Measurements from ENCODE around the gene AKAP13. TPM values are rescaled to one million over a fixed set of nuclear protein-coding genes. Genes with fewer than 3 reads are reported as not detected.

AKAP13 gene
- total RNA-seq, 2 experiments from 2014 or later: 83.2 to 85.2 TPM

DNA sequence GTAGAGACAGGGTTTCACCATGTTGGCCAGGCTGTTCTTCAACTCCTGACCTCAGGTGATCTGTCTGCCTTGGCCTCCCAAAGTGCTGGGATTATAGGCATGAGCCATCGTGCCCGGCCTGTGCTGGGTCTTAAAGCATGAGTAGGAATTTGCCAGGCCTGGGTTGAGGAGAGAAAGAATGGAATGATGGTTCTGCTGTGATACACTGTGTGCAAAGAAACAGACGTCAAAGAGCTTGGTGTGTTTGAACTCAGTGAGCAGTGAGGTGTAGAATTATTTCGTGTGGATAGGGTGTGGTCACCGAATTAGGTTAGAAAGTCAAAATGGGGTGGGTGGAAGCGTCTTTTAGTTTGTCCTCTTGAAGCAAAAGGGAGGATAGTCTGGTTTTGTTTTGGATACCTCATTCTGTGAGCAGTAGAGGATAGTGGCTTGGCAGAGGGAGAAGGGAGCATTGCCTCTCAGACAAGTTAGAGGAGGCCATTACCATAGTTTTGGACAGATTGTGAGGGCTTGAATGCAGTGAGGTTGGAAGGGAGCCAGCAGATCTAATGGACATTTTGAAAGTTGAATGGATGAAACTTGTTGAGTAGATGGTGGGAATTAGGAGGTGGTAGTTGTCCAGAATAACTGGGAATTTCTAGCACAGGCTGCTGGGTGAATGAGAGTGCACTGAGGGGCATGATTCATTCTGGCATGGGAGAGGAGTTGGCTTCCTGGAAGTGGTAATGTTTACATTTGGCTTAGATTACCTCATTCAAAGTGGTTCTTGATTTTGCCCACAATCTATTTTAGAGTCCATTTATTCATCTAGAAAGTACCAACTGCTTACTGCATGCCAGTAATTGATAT lies 27.2 kb downstream of the AKAP13 start:
- Mint-ChIP-seq H3K27ac (peak overlapping the region; percentile 98), H3K9me3 (peaks cover 10% of the 10 kb centered on the region), H3K27me3 (no peaks in the 10 kb centered on the region), H3K4me1 (peaks cover 83% of the 10 kb centered on the region), H3K4me3 (peak overlapping the region; percentile 42), H3K36me3 (peaks cover 25% of the 10 kb centered on the region)
- peak; percentile 45 for DNase-seq

GRCh38 chr15:85408270-85408746 lies 27.9 kb downstream of the AKAP13 start:
- Mint-ChIP-seq H3K27ac (peak overlapping the region; percentile 98), H3K27me3 (no peaks in the 10 kb centered on the region), H3K9me3 (peaks cover 10% of the 10 kb centered on the region), H3K4me3 (peak overlapping the region; percentile 18), H3K4me1 (peaks cover 84% of the 10 kb centered on the region), H3K36me3 (peaks cover 25% of the 10 kb centered on the region)
- peak; percentile 48 for DNase-seq

GRCh38 chr15:85412066-85412465 lies 31.7 kb downstream of the AKAP13 start:
- peaks cover 10% of the 10 kb centered on the region for H3K9me3 Mint-ChIP-seq
- no peak overlapping the region for H3K4me3 Mint-ChIP-seq
- no peaks in the 10 kb centered on the region for H3K27me3 Mint-ChIP-seq
- no peak for DNase-seq
- peak overlapping the region; percentile 79 for H3K27ac Mint-ChIP-seq
- H3K4me1 Mint-ChIP-seq: peaks cover 81% of the 10 kb centered on the region
- peaks cover 32% of the 10 kb centered on the region for H3K36me3 Mint-ChIP-seq

- H3K4me3 Mint-ChIP-seq: peak overlapping the region; percentile 42
- peaks cover 10% of the 10 kb centered on the region for H3K9me3 Mint-ChIP-seq
- H3K27me3 Mint-ChIP-seq: no peaks in the 10 kb centered on the region
- H3K36me3 Mint-ChIP-seq: peaks cover 37% of the 10 kb centered on the region
- peak; percentile 80 for DNase-seq
- peak overlapping the region; percentile 92 for H3K27ac Mint-ChIP-seq
- peaks cover 79% of the 10 kb centered on the region for H3K4me1 Mint-ChIP-seq
Measured at GRCh38 chr15:85412956-85413854, 32.8 kb downstream of the AKAP13 start.

DNA sequence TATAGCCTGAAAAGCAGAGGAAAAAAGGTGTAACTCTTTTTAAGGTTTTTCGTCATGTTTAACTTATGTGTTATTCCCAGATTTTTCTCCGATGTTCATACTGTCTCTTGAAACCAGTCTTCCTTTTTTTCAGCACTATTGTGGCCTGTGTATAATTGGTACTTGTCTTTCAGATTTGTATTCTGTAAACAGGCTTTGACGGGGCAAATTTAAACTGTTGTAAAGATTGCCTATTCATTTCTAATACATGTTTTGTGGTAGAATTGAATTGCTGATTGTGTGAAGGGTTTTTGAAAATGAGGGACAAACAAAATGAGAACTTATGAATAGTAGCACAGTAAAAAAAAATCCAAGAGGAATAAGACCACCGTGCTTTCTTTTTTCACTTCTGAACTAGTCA lies 33.6 kb downstream of the AKAP13 start:
- H3K4me3 Mint-ChIP-seq: peak overlapping the region; percentile 48
- H3K27ac Mint-ChIP-seq: peak overlapping the region; percentile 80
- no peaks in the 10 kb centered on the region for H3K27me3 Mint-ChIP-seq
- H3K4me1 Mint-ChIP-seq: peaks cover 77% of the 10 kb centered on the region
- H3K9me3 Mint-ChIP-seq: peaks cover 7% of the 10 kb centered on the region
- DNase-seq: no peak
- H3K36me3 Mint-ChIP-seq: peaks cover 36% of the 10 kb centered on the region

GRCh38 chr15:85414495-85414894 lies 34.1 kb downstream of the AKAP13 start:
- DNase-seq: no peak
- peaks cover 38% of the 10 kb centered on the region for H3K36me3 Mint-ChIP-seq
- H3K9me3 Mint-ChIP-seq: peaks cover 7% of the 10 kb centered on the region
- peak overlapping the region; percentile 48 for H3K4me3 Mint-ChIP-seq
- H3K27ac Mint-ChIP-seq: peak overlapping the region; percentile 80
- peaks cover 81% of the 10 kb centered on the region for H3K4me1 Mint-ChIP-seq
- no peaks in the 10 kb centered on the region for H3K27me3 Mint-ChIP-seq

DNA sequence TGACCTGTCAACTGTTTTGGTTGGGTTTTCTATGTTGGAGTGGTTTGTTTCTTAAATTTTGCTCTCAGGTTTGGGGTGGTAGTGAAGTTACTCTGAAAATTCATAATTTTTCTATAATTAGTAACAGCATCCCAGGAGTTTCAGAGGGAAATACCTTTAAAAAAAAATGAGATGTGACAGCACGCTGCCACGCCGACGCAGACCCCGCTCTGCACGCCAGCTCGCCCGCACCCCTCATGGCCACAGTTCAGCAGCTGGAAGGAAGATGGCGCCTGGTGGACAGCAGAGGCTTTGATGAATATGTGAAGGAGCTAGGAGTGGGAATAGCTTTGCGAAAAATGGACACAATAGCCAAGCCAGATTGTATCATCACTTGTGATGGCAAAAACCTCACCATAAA lies 34.6 kb downstream of the AKAP13 start:
- Mint-ChIP-seq H3K27me3 (no peaks in the 10 kb centered on the region), H3K27ac (peak overlapping the region; percentile 80), H3K36me3 (peaks cover 37% of the 10 kb centered on the region), H3K9me3 (peaks cover 7% of the 10 kb centered on the region), H3K4me1 (peaks cover 79% of the 10 kb centered on the region), H3K4me3 (no peak overlapping the region)
- DNase-seq: no peak

GRCh38 chr15:85415783-85416182 lies 35.4 kb downstream of the AKAP13 start:
- H3K27ac Mint-ChIP-seq: no peak overlapping the region
- no peaks in the 10 kb centered on the region for H3K27me3 Mint-ChIP-seq
- H3K4me3 Mint-ChIP-seq: no peak overlapping the region
- no peak for DNase-seq
- peaks cover 77% of the 10 kb centered on the region for H3K4me1 Mint-ChIP-seq
- peaks cover 35% of the 10 kb centered on the region for H3K36me3 Mint-ChIP-seq
- peaks cover under 1% of the 10 kb centered on the region for H3K9me3 Mint-ChIP-seq

DNA sequence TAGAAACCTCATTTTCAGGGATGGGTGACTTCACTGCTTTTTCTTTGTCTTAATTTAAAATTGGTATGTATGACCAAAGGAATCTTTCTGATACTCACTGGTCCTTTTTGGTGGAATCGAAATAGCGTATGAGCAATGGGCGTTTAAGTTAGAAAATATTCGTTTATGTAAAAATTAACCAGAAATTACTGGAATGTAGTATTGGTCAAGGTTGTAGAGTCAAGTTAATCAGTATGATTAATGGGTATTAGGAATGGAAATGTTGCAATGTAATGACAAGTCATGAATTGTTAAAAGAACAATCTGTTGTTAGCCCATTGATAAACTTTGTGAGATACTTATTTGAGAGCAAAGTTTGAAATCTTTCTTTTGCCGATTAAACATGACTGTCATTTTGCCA lies 36.9 kb downstream of the AKAP13 start:
- Mint-ChIP-seq H3K36me3 (peaks cover 29% of the 10 kb centered on the region), H3K27ac (no peak overlapping the region), H3K27me3 (no peaks in the 10 kb centered on the region), H3K4me1 (peaks cover 78% of the 10 kb centered on the region), H3K9me3 (no peaks in the 10 kb centered on the region), H3K4me3 (no peak overlapping the region)
- no peak for DNase-seq

DNA sequence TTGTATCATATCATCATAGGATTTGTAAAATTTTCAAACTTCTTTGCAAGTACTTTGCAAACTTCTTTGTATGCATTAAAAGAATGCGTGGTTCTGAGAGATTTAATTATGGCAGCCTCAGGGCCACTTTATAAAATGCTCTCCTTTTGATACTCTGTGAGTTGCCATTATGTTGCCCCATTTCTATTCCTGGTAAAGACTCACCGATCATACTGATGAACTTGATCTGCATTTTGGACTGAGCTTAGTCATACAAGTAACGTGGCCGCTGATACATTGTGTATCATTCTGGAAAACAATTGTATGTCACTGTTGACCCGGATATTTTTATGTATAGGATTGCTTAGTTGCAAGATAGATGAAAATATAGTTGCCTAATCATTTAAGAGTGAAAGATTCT lies 38.8 kb downstream of the AKAP13 start:
- H3K4me3 Mint-ChIP-seq: no peak overlapping the region
- peaks cover 32% of the 10 kb centered on the region for H3K36me3 Mint-ChIP-seq
- H3K27me3 Mint-ChIP-seq: no peaks in the 10 kb centered on the region
- peaks cover 78% of the 10 kb centered on the region for H3K4me1 Mint-ChIP-seq
- DNase-seq: no peak
- no peaks in the 10 kb centered on the region for H3K9me3 Mint-ChIP-seq
- no peak overlapping the region for H3K27ac Mint-ChIP-seq

GRCh38 chr15:85421116-85421925 lies 40.9 kb downstream of the AKAP13 start:
- Mint-ChIP-seq H3K36me3 (peaks cover 26% of the 10 kb centered on the region), H3K4me3 (peak overlapping the region; percentile 19), H3K4me1 (peaks cover 76% of the 10 kb centered on the region), H3K9me3 (no peaks in the 10 kb centered on the region), H3K27me3 (no peaks in the 10 kb centered on the region), H3K27ac (peak overlapping the region; percentile 50)
- no peak for DNase-seq

- Mint-ChIP-seq H3K4me3 (no peak overlapping the region), H3K36me3 (peaks cover 27% of the 10 kb centered on the region), H3K27me3 (no peaks in the 10 kb centered on the region), H3K4me1 (peaks cover 77% of the 10 kb centered on the region), H3K27ac (no peak overlapping the region), H3K9me3 (no peaks in the 10 kb centered on the region)
- DNase-seq: no peak
Measured at GRCh38 chr15:85422607-85423006, 42.2 kb downstream of the AKAP13 start.

- Mint-ChIP-seq H3K36me3 (peaks cover 26% of the 10 kb centered on the region), H3K27me3 (no peaks in the 10 kb centered on the region), H3K4me3 (no peak overlapping the region), H3K27ac (no peak overlapping the region), H3K4me1 (peaks cover 82% of the 10 kb centered on the region), H3K9me3 (no peaks in the 10 kb centered on the region)
- DNase-seq: no peak
Measured at GRCh38 chr15:85423256-85423655, 42.9 kb downstream of the AKAP13 start.

GRCh38 chr15:85424154-85424553 lies 43.8 kb downstream of the AKAP13 start:
- H3K36me3 Mint-ChIP-seq: peaks cover 29% of the 10 kb centered on the region
- no peaks in the 10 kb centered on the region for H3K9me3 Mint-ChIP-seq
- no peak overlapping the region for H3K4me3 Mint-ChIP-seq
- H3K27ac Mint-ChIP-seq: no peak overlapping the region
- no peak for DNase-seq
- H3K4me1 Mint-ChIP-seq: peaks cover 85% of the 10 kb centered on the region
- no peaks in the 10 kb centered on the region for H3K27me3 Mint-ChIP-seq

All from activated naive CD8-positive, alpha-beta T cell treated with anti-CD3 and anti-CD28 coated beads for 36 hours (primary cell).